ENCODE data around the gene NTM. TPM values are rescaled to one million over a fixed set of nuclear protein-coding genes. Genes with fewer than 3 reads are reported as not detected.

NTM gene
- total RNA-seq, 1 donor from 2014 or later: 2.9 TPM

- DNase-seq (ENCODE audit: low spot score): no peak
Observed at GRCh38 chr11:132234878-132235277, 864.5 kb downstream of the NTM start.

DNA sequence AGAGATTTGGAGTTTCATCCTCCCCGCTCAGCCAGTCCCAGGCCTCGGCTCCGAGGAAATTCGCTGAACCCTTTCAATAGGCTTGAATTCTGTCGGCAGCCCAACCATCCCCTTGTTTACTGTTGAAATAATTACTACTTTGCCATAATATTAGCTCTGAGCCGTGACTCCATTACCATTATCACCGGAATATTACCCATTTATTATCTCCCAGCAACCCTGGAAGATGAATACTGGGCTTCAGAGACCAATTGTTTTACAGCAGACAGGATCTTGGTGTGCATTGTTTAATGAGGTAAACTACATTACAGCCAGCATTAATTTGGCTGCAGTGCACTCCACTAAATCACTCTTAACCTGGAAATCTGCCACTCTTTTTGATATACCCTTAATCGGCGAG lies 867.4 kb downstream of the NTM start:
- DNase-seq (ENCODE audit: low spot score): no peak

GRCh38 chr11:132238331-132238866 lies 868.0 kb downstream of the NTM start:
- no peak for DNase-seq (ENCODE audit: low spot score)

GRCh38 chr11:132240374-132240773 lies 870.0 kb downstream of the NTM start:
- no peak for DNase-seq (ENCODE audit: low spot score)

GRCh38 chr11:132242632-132243031 lies 872.2 kb downstream of the NTM start:
- no peak for DNase-seq (ENCODE audit: low spot score)

- no peak for DNase-seq (ENCODE audit: low spot score)
Observed at GRCh38 chr11:132244846-132245245, 874.4 kb downstream of the NTM start.

GRCh38 chr11:132245403-132246385 lies 875.3 kb downstream of the NTM start:
- DNase-seq (ENCODE audit: low spot score): no peak

- DNase-seq (ENCODE audit: low spot score): no peak
Observed at GRCh38 chr11:132248580-132248979, 878.2 kb downstream of the NTM start.

DNA sequence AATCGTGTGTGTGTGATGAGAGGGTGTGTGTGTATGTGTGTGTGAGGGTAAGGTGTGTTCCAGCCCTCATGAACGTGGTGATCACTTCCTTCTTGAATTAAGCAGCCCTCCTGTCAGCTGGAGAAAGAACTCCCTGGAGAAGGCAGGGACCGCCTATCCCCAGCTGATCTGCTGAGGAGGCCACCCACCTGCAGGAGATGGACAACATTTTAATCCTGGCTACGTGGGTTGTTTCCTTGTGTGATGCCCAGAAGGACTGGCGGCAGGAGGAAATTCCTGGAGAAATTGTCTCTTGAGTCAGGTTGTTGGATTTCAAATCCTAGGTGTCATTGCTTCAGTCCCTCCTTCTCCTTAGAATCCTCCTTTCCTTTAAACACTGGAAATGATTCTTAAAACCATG lies 878.8 kb downstream of the NTM start:
- DNase-seq (ENCODE audit: low spot score): no peak

DNA sequence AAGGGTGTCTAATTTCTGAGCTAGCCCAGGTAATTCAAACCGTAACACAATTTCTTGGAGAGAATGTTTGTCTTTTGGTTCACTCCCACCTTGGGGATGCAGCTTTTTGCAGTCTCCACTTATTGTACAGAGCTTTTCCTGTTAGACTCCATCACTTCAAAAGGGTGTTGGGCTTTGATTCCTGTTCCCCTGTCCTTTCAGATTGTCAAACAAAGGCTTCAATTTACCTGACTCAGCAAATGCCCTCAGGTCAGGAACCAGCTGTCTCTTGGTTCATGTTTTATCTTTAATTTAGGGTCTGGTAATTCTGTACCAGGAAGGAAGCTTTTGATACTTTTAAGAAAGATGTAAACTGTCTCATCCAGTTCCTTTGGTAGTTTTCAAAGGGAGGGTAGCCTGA lies 880.6 kb downstream of the NTM start:
- no peak for DNase-seq (ENCODE audit: low spot score)

- DNase-seq (ENCODE audit: low spot score): no peak
Observed at GRCh38 chr11:132253469-132254264, 883.3 kb downstream of the NTM start.

GRCh38 chr11:132254906-132255305 lies 884.5 kb downstream of the NTM start:
- no peak for DNase-seq (ENCODE audit: low spot score)

DNA sequence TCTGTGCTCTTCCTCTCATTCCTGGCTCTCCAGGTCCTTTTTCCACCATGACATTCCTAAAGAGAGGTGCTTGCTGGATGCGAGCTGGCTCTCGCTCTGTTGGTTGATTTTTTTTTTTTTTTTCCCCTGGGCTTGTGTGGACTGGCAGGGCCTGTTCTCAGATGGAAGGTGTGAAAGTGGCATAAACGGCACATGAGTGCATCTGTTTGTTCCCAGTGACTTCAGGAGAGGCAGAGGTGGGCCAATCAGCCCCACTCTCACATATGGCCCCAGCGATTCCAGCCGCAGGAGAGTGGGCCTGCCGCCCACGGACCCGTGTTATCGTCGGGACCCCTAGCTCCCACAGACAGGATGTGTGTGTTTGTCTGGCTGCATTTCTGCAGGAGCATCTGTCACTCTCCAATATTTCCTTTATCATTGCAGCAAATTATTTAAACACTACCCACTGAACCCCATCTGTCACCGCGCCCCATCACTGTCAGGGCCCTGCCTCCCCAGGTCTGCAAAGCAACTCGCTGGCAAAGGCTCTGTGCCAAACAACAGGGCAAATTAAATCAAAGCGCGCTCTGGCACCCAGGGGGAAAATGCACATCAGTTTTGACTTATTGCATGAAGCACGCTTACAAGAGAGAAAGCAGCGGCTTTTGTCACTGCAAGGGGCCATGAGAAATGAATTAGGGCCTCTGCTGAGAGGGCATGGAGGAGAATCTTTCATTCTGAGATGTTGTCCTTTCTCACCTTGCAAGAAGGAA lies 886.3 kb downstream of the NTM start:
- no peak for DNase-seq (ENCODE audit: low spot score)

DNA sequence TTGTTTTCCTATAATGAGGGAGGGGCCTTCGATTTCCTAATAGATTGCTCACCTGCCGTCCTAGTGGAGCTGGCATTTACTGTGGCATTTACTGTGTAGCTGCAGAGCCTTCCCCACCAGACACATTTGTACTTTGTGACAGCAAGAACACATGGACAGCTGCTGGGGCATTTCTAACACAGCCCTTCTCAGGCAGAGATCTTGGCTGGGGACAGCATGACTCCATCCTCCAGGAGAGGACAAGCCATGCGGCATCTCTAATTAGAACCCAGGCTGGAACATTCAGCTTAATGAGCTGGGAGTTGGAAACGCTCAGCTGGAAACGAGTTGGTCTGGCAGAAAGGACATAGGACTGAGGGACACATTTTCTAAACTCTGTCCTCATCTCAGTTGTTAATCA lies 887.5 kb downstream of the NTM start:
- no peak for DNase-seq (ENCODE audit: low spot score)

DNA sequence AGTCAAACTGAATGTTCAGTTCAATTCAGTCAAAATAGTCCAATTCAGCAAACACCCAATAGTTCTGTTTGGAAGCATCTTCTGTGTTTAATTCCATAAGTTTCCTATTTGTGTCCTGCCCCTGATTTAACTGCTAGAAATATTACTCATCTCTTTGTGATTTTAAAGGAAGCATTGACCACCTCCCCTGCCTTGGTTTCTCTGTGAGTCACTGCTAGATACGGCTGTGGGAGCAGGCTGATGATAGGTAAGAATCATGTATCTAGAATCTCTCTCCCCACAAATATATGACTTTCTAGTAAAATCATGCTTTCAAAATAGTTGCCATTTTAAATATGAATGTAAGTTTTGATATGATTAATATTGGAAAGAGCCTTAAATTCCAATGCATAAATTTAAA lies 888.5 kb downstream of the NTM start:
- DNase-seq (ENCODE audit: low spot score): no peak

- no peak for DNase-seq (ENCODE audit: low spot score)
Observed at GRCh38 chr11:132260636-132261035, 890.2 kb downstream of the NTM start.

DNA sequence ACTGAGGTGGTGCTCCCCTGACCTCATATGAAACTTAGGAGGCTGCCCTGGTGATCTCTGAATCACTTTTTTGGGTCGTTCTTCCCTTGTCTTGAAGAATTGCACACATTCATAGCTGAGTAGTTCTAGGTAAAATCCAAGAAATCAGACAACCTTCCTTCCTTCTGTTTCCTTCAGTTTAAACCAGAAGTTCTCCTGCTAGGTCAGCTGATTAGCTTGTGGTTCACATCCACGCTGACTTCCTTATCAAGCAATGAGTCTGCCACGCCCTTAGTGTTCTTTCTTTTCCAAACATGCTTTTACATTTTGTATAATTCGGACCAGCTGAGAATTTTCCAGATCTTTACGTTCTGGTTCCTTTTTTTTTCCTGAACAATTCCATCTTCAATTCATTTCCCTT lies 892.8 kb downstream of the NTM start:
- no peak for DNase-seq (ENCODE audit: low spot score)

GRCh38 chr11:132263875-132264274 lies 893.5 kb downstream of the NTM start:
- DNase-seq (ENCODE audit: low spot score): no peak

DNA sequence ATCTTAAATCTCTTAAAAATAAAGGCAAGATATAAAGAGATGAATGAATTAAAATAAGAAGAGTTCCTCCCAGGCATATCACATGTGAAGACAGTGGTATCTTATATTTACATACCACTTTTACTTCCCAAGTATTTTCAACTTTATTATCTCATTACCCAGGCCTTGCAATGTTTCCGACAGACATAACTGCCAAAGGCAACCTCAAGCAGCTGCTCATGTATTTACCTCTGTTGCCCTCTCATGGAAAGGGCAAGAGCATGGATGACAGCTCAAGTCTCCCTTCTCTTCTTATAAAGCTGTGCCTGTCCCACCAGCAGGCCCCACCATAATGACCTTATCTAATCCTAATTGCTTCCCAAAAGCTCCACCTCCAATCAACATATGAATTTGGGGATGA lies 894.2 kb downstream of the NTM start:
- DNase-seq (ENCODE audit: low spot score): no peak

- DNase-seq (ENCODE audit: low spot score): no peak
Observed at GRCh38 chr11:132278801-132279574, 908.6 kb downstream of the NTM start.

Data from mesenteric fat pad (tissue), 1 donor.